Hepatocyte (in vitro differentiated cells): ENCODE measurements around the gene RNF20.

Experiments used
- CTCF ChIP-seq: fragments of 200-600 bp; sonication (generic); IDR thresholded peaks from 2 replicates; pipeline ENCODE4 v1.5.1; 2016; ENCODE audit warnings: antibody characterized with exemption, mild to moderate bottlenecking; ENCODE audit not compliant: poor library complexity
- EZH2 ChIP-seq: fragments of 200-600 bp; sonication (generic); IDR thresholded peaks from 2 replicates; pipeline ENCODE4 v1.6.1; 2016; ENCODE audit warnings: antibody characterized with exemption, mild to moderate bottlenecking, borderline replicate concordance
- EZH2phosphoT487 ChIP-seq: fragments of 200-600 bp; sonication (generic); IDR thresholded peaks from one replicate; pipeline ENCODE4 v1.6.1; 2018; ENCODE audit warnings: antibody characterized with exemption, mild to moderate bottlenecking, low read depth, moderate library complexity; ENCODE audit not compliant: unreplicated experiment, severe bottlenecking

DNA sequence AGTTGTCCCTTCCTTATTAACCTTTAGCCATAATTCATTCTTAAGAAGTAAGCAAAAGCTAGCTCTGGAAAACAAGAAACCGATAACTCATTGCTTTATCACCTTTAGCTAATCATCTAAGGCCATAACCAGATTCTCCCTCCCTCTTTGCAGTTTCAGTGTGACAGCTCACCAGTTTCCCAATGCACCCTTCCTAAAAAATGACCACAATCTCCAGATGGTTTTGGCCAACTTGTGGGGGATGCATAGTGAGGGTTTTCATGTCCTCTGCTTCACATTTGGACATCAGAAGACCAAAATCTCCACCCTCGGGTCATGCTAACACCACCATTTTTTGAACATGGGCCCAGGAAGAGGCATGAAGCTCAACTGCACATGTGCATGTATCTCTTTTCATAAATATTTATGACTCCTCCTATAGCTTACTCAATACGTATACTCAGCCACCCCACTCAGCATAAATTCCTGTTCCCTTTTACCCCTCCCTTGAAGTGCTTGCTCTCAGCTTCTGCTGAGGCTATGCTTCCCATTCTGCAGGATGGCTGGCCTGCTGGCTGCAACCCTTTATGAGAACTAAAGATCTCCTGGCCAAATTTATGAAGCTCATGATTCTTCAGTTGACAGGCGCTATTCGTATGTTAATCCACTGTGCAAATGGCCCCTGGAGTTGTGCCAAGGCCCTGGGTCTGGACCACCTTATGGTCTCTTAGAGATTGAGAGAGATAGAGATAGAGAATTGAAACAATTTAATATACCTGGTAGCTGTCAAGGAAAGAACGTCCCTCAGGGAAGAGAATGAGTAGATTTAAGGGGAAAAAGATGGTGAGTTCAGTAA lies 46.3 kb downstream of the RNF20 start:
- no peak for TF ChIP-seq CTCF
- no peak for TF ChIP-seq EZH2
- no peak for TF ChIP-seq EZH2phosphoT487
